HG03097 (cell line): Measurements from ENCODE around the gene BSG.
A peak's percentile ranks its signal among the peaks of the same experiment; 100 is the strongest.

ENCODE experiments used
- ATAC-seq: cut with Tn5 transposase; IDR thresholded peaks from one replicate; pipeline ENCODE4 v1.9.1; 2021; ENCODE audit not compliant: unreplicated experiment, low FRiP score

Gene BSG

GRCh38 chr19:570937-571565 lies 1.3 kb upstream of the BSG start:
- ATAC-seq, result no peak

- no peak for ATAC-seq
Observed at GRCh38 chr19:571566-571974, 826 bp upstream of the BSG start.

- peak; percentile 21 for ATAC-seq
Observed at GRCh38 chr19:572743-573518, 535 bp downstream of the BSG start.

- no peak for ATAC-seq
Observed at GRCh38 chr19:573519-573825, 1.1 kb downstream of the BSG start.

- ATAC-seq, result no peak
Observed at GRCh38 chr19:574658-575526, 2.5 kb downstream of the BSG start.

GRCh38 chr19:575527-576506 lies 3.4 kb downstream of the BSG start:
- no peak for ATAC-seq

GRCh38 chr19:576768-577438 lies 4.5 kb downstream of the BSG start:
- no peak for ATAC-seq

- no peak for ATAC-seq
Observed at GRCh38 chr19:577439-578392, 5.3 kb downstream of the BSG start.

GRCh38 chr19:579111-579841 lies 6.9 kb downstream of the BSG start:
- ATAC-seq, result no peak

GRCh38 chr19:579842-580155 lies 7.4 kb downstream of the BSG start:
- ATAC-seq, result no peak

GRCh38 chr19:580274-580835 lies 8.0 kb downstream of the BSG start:
- ATAC-seq, result no peak

GRCh38 chr19:581399-582111 lies 9.2 kb downstream of the BSG start:
- no peak for ATAC-seq

- ATAC-seq, result no peak
Observed at GRCh38 chr19:582497-583197, 10.3 kb downstream of the BSG start.

GRCh38 chr19:583198-583967 lies 11.0 kb downstream of the BSG start:
- ATAC-seq, result no peak

- no peak for ATAC-seq
Observed at GRCh38 chr19:583968-584239, 11.5 kb downstream of the BSG start.
